GM15510 (cell line): Measurements from ENCODE around the gene RNF224.

Source experiments
- POLR2A ChIP-seq: IDR thresholded peaks from 3 replicates; pipeline ENCODE4 v1.6.1; 2011; ENCODE audit warnings: borderline replicate concordance; ENCODE audit not compliant: insufficient read length; ENCODE audit errors: extremely low read depth

RNF224 gene

GRCh38 chr9:137188490-137189296 lies 38.6 kb upstream of the RNF224 start, which contains the start of the genes ANAPC2 and SSNA1:
Gene ANAPC2 (minus strand): TSS chr9:137188560. CDS start chr9:137188532, 28 bp downstream.
Gene SSNA1 (plus strand): TSS chr9:137188676. CDS start chr9:137188727, 51 bp downstream.
- peak; percentile 96 for TF ChIP-seq POLR2A

GRCh38 chr9:137189297-137190295 lies 37.7 kb upstream of the RNF224 start:
- no peak for TF ChIP-seq POLR2A

- no peak for TF ChIP-seq POLR2A
Observed at GRCh38 chr9:137190315-137190856, 36.9 kb upstream of the RNF224 start.

- TF ChIP-seq POLR2A = no peak
Observed at GRCh38 chr9:137191245-137191644, 36.1 kb upstream of the RNF224 start.

- no peak for TF ChIP-seq POLR2A
Observed at GRCh38 chr9:137191691-137192447, 35.4 kb upstream of the RNF224 start.

GRCh38 chr9:137192448-137192780 lies 34.9 kb upstream of the RNF224 start:
- no peak for TF ChIP-seq POLR2A

DNA sequence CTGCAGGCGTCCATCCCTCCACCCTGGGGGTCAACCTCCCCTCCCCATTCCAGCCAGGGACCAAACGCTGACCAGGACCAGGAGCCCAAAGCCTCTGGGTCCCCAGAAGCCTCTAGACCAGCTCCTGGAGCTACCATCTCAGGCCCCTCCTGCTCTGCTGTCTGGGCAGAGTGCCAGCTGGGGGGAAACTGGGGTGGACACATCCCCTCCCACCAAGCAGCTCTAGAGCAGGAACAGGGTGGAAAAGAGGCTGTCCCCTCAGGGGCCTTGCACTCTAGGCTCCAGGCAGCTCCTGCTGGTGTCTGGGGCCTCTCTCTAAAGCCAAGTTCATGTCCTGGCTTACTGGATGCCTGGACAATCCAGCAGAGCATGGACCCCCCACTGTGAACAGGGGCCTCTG lies 34.4 kb upstream of the RNF224 start:
- TF ChIP-seq POLR2A = no peak

DNA sequence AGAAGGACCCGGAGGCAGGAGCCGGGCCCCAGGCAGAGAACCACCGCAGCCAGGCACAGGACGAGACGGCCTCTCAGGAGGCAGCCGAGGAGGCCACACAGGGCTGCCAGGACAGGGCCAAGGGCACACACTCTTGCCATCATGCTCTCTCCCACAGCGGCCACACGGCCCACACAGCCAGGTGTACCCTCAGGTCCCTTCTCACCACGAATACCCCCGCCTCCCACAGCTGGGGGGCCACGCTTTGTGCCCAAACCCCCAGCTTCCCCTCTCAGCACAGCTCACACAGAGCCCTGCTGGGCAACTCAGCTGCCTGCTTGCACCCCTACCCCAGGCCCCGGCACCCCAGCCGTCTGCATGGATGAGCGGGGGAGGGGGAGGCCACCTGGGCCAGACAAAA lies 33.5 kb upstream of the RNF224 start:
- TF ChIP-seq POLR2A = no peak

DNA sequence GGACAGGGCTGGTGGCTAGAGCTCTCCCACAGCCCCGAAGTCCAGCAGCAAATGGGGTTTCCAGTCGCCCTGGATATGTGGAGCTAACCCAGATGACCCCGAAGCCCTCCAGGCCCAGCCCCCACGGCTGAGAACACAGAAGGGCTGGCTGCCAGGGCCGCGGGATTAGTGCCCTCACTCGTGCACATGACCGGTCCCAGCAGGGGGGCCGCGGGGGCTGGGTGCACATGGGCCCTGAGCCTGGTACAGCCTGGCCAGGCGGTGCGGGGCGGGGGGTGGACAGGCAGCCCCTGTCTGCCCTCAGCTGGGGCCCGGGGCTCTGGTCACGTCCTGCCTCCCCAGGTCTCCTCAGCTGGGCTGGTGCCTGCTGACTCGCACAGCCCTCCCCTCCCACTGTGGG lies 32.9 kb upstream of the RNF224 start:
- no peak for TF ChIP-seq POLR2A

DNA sequence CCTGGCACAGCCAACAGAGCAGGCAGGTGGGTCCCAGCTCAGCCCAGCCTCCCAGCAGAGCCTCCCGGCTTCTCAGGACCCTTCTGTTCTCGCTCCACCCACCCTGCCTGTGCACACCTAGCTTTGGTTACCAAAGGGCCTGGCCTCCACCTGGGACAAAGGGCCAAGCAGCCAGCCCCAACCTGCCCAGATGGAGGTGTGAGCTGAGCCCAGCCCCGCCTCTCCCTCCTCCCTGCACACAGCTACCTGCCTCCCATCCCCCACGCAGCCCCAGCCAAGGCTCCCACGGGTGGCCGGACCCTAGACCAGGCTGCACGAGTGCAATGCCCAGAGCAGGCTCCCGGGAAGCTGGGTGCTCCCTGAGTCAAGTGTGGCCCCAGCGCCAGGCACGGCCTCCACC lies 32.4 kb upstream of the RNF224 start:
- TF ChIP-seq POLR2A = no peak

- no peak for TF ChIP-seq POLR2A
Observed at GRCh38 chr9:137195525-137196220, 31.6 kb upstream of the RNF224 start.

DNA sequence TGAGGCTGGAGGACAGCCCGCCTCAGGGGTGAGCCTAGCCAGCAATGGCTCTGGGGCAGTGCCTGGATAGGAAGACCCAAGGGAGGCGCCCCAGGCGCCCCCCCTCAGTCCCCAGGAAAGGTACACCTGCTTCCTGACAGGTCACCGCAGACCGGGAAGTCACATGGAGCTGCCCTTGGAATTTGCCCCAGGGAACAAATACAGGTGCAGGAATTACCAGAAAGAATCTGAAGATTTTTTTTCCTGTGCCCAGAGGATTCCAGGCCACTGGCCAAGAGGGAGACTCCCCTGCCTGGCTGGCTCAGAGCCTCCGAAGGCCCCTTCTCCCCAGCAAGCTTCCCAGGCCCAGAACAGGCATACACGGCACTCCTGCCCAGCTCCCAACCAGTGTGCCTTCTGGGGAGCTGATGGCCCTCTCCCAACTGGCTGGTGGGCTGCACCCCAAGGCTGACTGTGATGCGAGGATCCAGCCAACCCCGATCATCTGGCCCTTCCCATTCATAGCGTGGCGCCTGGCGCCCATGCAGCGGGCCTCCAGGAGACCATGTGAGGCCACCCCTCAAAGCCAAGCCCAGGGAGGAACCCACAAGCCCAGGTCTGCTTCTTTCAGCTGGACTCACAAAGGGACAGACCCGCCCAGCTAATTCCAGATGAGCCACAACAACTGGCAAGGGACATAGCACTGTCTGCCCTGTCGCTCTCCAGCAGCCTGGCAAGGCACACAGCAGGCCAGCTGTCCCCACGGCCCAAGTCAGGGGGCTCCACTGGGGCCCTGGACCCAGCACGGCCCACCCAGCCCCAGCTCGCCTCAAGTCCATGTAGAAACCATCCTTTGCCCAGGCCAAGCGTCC lies 29.0 kb upstream of the RNF224 start:
- TF ChIP-seq POLR2A = no peak

- TF ChIP-seq POLR2A = no peak
Observed at GRCh38 chr9:137198902-137199283, 28.4 kb upstream of the RNF224 start.
